ENCODE results near the gene CBLL1. TPM values are rescaled to one million over a fixed set of nuclear protein-coding genes. Genes with fewer than 3 reads are reported as not detected.

Gene CBLL1
- total and polyA plus RNA-seq, 8 donors, result 3.5 to 15.3 (median 10.5) TPM

DNA sequence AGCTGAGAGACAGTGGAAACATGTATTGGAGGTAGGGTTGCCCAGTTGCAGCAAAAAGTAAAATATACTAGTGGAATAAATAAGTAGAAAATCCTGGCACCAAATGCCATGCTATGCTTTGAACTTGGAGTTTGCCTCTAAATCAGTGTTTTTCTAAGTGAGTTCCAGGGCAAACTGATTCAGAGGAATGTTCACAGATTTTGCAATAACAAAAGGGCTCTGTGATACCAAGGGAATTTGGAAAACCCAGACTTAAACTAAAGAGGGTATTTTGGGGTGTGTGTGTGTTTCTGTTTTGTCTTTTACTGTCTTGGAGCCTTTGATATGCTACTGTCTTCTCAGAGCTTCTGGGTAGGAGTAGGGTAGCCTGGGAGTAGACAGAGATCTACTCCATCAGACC lies 43.4 kb upstream of the CBLL1 start:
- H3K27ac ChIP-seq, result no peak overlapping the region
- no peaks in the 10 kb centered on the region for H3K36me3 ChIP-seq
- intact Hi-C loops (cut with DNase I), result no loop called here
- ATAC-seq (no peak), DNase-seq (no peak), FAIRE-seq (no peak)
- TF ChIP-seq, protein P1, sequence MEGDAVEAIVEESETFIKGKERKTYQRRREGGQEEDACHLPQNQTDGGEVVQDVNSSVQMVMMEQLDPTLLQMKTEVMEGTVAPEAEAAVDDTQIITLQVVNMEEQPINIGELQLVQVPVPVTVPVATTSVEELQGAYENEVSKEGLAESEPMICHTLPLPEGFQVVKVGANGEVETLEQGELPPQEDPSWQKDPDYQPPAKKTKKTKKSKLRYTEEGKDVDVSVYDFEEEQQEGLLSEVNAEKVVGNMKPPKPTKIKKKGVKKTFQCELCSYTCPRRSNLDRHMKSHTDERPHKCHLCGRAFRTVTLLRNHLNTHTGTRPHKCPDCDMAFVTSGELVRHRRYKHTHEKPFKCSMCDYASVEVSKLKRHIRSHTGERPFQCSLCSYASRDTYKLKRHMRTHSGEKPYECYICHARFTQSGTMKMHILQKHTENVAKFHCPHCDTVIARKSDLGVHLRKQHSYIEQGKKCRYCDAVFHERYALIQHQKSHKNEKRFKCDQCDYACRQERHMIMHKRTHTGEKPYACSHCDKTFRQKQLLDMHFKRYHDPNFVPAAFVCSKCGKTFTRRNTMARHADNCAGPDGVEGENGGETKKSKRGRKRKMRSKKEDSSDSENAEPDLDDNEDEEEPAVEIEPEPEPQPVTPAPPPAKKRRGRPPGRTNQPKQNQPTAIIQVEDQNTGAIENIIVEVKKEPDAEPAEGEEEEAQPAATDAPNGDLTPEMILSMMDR (IDR thresholded peaks at IDR 0.05), result no peak
- no peaks in the 10 kb centered on the region for H3K27me3 ChIP-seq
- no peaks in the 10 kb centered on the region for H3K9me3 ChIP-seq
- H3K4me1 ChIP-seq, result no peaks in the 10 kb centered on the region
- H3K4me3 ChIP-seq, result no peak overlapping the region

DNA sequence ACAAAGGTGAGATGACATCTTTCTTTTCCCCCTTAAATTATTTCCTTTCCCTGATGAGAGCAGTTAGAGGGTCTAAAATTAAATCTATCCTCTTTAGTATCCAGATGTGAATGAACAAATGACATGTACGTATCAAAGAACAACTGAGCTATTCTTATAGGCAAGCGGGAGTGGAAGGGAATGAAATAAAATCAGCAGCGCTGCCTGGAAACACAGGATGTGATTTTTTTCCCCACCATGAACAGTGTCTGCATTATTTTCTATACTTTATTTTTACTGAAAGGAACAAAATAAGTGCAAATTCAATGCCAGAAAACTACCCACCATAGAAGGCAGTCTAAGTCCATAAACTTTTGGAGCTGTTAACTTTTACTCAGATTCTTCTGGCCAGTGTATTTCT lies 42.8 kb upstream of the CBLL1 start:
- FAIRE-seq (no peak), DNase-seq (no peak)
- no peak overlapping the region for H3K27ac ChIP-seq

DNA sequence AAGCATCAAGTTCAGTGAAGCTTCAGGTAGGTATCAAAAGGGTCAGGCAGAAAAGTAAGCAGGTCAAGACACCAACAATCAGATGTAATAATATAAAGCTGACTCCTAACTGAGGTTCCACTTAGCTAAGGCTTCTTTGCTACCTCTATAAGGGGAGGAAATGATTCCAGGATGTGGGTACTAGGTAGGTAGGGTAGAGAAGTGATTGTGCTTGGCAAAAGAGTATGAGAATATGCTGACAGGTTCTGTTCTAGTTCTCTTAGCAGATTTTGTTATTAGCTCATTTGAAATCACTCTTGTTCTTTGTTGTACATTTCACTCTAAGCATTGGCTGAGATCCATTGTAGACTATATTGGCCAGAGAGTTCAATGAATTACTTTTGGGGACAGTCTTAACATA lies 40.7 kb upstream of the CBLL1 start:
- no peaks in the 10 kb centered on the region for H3K27me3 ChIP-seq
- DNase-seq, result no peak
- FAIRE-seq, result no peak
- no peak overlapping the region for H3K4me3 ChIP-seq
- H3K4me1 ChIP-seq, result no peaks in the 10 kb centered on the region
- intact Hi-C loops (cut with DNase I), result no loop called here
- TF ChIP-seq, protein P1 (IDR thresholded peaks at IDR 0.05), result no peak
- ATAC-seq, result no peak
- H3K9me3 ChIP-seq, result no peaks in the 10 kb centered on the region
- H3K27ac ChIP-seq, result no peak overlapping the region
- H3K36me3 ChIP-seq, result no peaks in the 10 kb centered on the region

More for the DNA sequence above, 42.8 kb upstream of the CBLL1 start:
- WGBS, 2 donors, result 78 to 89% methylated on average over 3 of the region's 3 CpGs
- ATAC-seq, result no peak
- H3K9me3 ChIP-seq, result no peaks in the 10 kb centered on the region
- intact Hi-C loops (cut with DNase I), result no loop called here
- H3K27me3 ChIP-seq, result no peaks in the 10 kb centered on the region
- TF ChIP-seq, protein P1 (IDR thresholded peaks at IDR 0.05), result no peak
- H3K4me3 ChIP-seq, result no peak overlapping the region
- H3K4me1 ChIP-seq, result no peaks in the 10 kb centered on the region
- no peaks in the 10 kb centered on the region for H3K36me3 ChIP-seq

DNA sequence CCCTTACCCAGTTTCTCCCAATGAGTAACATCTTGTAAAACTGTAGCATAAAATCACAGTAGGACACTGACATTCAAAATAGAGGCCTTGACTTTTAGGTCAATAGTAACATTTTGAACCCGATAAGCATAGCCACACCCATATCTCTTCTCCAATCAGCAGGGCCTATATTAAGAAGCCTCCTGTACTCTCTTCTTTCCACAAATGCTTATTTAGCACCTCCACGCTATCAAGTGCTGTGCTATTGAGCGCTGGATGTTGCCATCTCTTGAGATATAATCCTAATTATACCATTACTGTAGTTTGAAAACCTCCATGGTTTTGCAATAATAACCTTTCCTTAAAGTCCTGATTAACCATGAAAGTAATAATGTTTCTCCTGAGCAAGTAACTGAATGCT lies 40.1 kb upstream of the CBLL1 start:
- H3K27ac ChIP-seq, result no peak overlapping the region
- no peak for FAIRE-seq
- H3K4me3 ChIP-seq, result no peak overlapping the region
- no peak for DNase-seq
- no peaks in the 10 kb centered on the region for H3K36me3 ChIP-seq
- intact Hi-C loops (cut with DNase I), result no loop called here
- no peaks in the 10 kb centered on the region for H3K27me3 ChIP-seq
- TF ChIP-seq, protein P1 (IDR thresholded peaks at IDR 0.05), result no peak
- ATAC-seq, result no peak
- no peaks in the 10 kb centered on the region for H3K9me3 ChIP-seq
- 75 to 77% methylated on average over 3 of the region's 3 CpGs for WGBS, 2 donors
- H3K4me1 ChIP-seq, result no peaks in the 10 kb centered on the region

DNA sequence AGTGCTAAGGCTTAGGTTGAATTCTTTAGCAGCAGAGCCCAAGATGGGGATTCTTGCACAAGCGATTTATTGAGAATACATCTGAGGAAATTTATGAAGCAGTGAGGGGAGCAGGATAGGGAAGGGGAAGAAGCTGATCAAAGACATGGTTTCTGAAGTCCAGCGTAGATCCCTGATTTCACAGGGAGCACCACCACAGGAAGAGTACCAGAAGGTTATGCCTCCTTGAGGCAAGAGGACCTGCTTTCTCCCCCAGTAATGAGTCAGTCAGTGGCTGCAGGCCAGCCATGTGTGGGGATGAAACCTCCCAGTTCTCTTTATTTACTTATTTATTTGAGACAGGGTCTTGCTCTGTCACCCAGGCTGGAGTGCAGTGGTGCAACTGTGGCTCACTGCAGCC lies 35.0 kb upstream of the CBLL1 start:
- no peak for FAIRE-seq
- H3K36me3 ChIP-seq, result no peaks in the 10 kb centered on the region
- intact Hi-C loops (cut with DNase I), result no loop called here
- TF ChIP-seq, protein P1 (IDR thresholded peaks at IDR 0.05), result no peak
- H3K27ac ChIP-seq, result no peak overlapping the region
- no peak for ATAC-seq
- no peaks in the 10 kb centered on the region for H3K9me3 ChIP-seq
- DNase-seq, result no peak
- H3K4me1 ChIP-seq, result no peaks in the 10 kb centered on the region
- no peaks in the 10 kb centered on the region for H3K27me3 ChIP-seq
- WGBS, 2 donors, result 91 to 93% methylated on average over 2 of the region's 2 CpGs
- H3K4me3 ChIP-seq, result no peak overlapping the region
